Mucosa of descending colon (tissue), 3 donors: ENCODE data around the gene CDO1. TPM values are rescaled to one million over a fixed set of nuclear protein-coding genes. Genes with fewer than 3 reads are reported as not detected.

Experiments
- total RNA-seq, 3 donors: library from RNA; stranded (reverse); fragmentation: NEBNext Ultra II Directional in 2 of 3; extraction: Animal tissue kit (Norgen Biotek cat#: 25700) in 2 of 3; gene quantifications; one replicate each; pipeline versions ENCODE4 v1.2.1 to v1.2.4, GENCODE V29; 2021 to 2023
- donor health status: DM: no; HTN: no; CAD: no; lungs with moderate emphysema.
- donor health status: DM: no; HTN: no; CAD: no.
- donor health status: DM: no; HTN: yes; CAD: no.

The CDO1 gene
- total RNA-seq, 3 donors from 2014 or later = 2.0 to 3.0 TPM; not detected in 1

Other genes starting within 250 kb of the CDO1 start
- gene TICAM2, start 214.2 kb downstream of the CDO1 start, total RNA-seq = 1 to 10 TPM; 1.9 to 4.3 (median 3.5) TPM
- gene TMED7, start 190.6 kb downstream of the CDO1 start, total RNA-seq = 100 to 1,000 TPM in 2 of 3 donors, 10 to 100 TPM in 1; 89.0 to 113 (median 104) TPM
- 10 to 100 TPM; 31.9 to 39.2 (median 37.5) TPM for gene ATG12, start 24.9 kb upstream of the CDO1 start, total RNA-seq
- gene AP3S1, start 25.3 kb upstream of the CDO1 start, total RNA-seq = 10 to 100 TPM; 75.5 to 94.8 (median 76.2) TPM
- 1 to 10 TPM; 1.0 to 1.8 (median 1.6) TPM for gene LVRN, start 145.8 kb upstream of the CDO1 start, total RNA-seq
- gene ARL14EPL, start 215.8 kb upstream of the CDO1 start, total RNA-seq = not detected